Nephron (organoid): ENCODE data around the gene POLD4.

Experiments
- H3K27ac Mint-ChIP-seq, 3 experiments: 2 replicates each; pipeline ENCODE4 v1.8.0; 2020; ENCODE audit warnings: mixed read lengths in 3 of 3, mild to moderate bottlenecking in 2 of 3, moderate library complexity in 1 of 3
- H3K27me3 Mint-ChIP-seq: 2 replicates; pipeline ENCODE4 v1.8.0; 2021; ENCODE audit warnings: low read depth, mild to moderate bottlenecking, moderate library complexity, mixed read lengths
- H3K36me3 Mint-ChIP-seq: 2 replicates; pipeline ENCODE4 v1.8.0; 2020; ENCODE audit warnings: low read depth, mixed read lengths
- H3K4me1 Mint-ChIP-seq: 2 replicates; pipeline ENCODE4 v1.8.0; 2020; ENCODE audit warnings: mixed read lengths
- H3K4me3 Mint-ChIP-seq, 3 experiments: 2 replicates each; pipeline ENCODE4 v1.8.0; 2020; ENCODE audit warnings: mild to moderate bottlenecking in 3 of 3, mixed read lengths in 3 of 3, moderate library complexity in 2 of 3
- H3K9me3 Mint-ChIP-seq: 2 replicates; pipeline ENCODE4 v1.8.0; 2020; ENCODE audit warnings: mixed read lengths
- CTCF ChIP-seq, 3 experiments: fragments of 200-600 bp; sonication (generic); IDR thresholded peaks; one replicate each; pipeline ENCODE4 v1.5.0; 2021; ENCODE audit warnings: antibody characterized with exemption in 3 of 3; ENCODE audit not compliant: unreplicated experiment in 3 of 3

Gene POLD4

GRCh38 chr11:67372321-67372992 lies 19.1 kb upstream of the POLD4 start:
- H3K27ac Mint-ChIP-seq, result peak overlapping the region in 1 of 3 experiments; percentile 59
- no peaks in the 10 kb centered on the region for H3K36me3 Mint-ChIP-seq
- H3K27me3 Mint-ChIP-seq, result peaks cover 36% of the 10 kb centered on the region
- peak overlapping the region; percentile 88 to 92 (median 91) for H3K4me3 Mint-ChIP-seq
- no peak for TF ChIP-seq CTCF (IDR thresholded peaks at IDR 0.05; ENCODE audit: unreplicated experiment in 3 of 3)
- no peaks in the 10 kb centered on the region for H3K9me3 Mint-ChIP-seq
- peaks cover 63% of the 10 kb centered on the region for H3K4me1 Mint-ChIP-seq

GRCh38 chr11:67371911-67372320 lies 18.6 kb upstream of the POLD4 start:
- peaks cover 61% of the 10 kb centered on the region for H3K4me1 Mint-ChIP-seq
- peaks cover 34% of the 10 kb centered on the region for H3K27me3 Mint-ChIP-seq
- TF ChIP-seq CTCF (IDR thresholded peaks at IDR 0.05; ENCODE audit: unreplicated experiment in 3 of 3), result no peak
- peak overlapping the region; percentile 59 to 96 (median 94) for H3K27ac Mint-ChIP-seq
- no peaks in the 10 kb centered on the region for H3K9me3 Mint-ChIP-seq
- H3K36me3 Mint-ChIP-seq, result no peaks in the 10 kb centered on the region
- H3K4me3 Mint-ChIP-seq, result peak overlapping the region; percentile 88 to 92 (median 91)

- Mint-ChIP-seq H3K27me3 (peaks cover 29% of the 10 kb centered on the region), H3K36me3 (no peaks in the 10 kb centered on the region), H3K4me1 (peaks cover 60% of the 10 kb centered on the region), H3K4me3 (peak overlapping the region; percentile 88 to 92 (median 91)), H3K9me3 (no peaks in the 10 kb centered on the region), H3K27ac (peak overlapping the region; percentile 59 to 96 (median 94))
- peak; percentile 40 to 43 (median 42) for TF ChIP-seq CTCF (IDR thresholded peaks at IDR 0.05; ENCODE audit: unreplicated experiment in 3 of 3)
Measured at GRCh38 chr11:67371189-67371910, 18.0 kb upstream of the POLD4 start.

GRCh38 chr11:67370351-67371076 lies 17.2 kb upstream of the POLD4 start:
- Mint-ChIP-seq H3K9me3 (no peaks in the 10 kb centered on the region), H3K4me3 (peak overlapping the region; percentile 72 to 82 (median 75)), H3K36me3 (no peaks in the 10 kb centered on the region), H3K4me1 (peaks cover 67% of the 10 kb centered on the region), H3K27ac (peak overlapping the region; percentile 59 to 96 (median 71)), H3K27me3 (peaks cover 21% of the 10 kb centered on the region)
- no peak for TF ChIP-seq CTCF (IDR thresholded peaks at IDR 0.05; ENCODE audit: unreplicated experiment in 3 of 3)

- TF ChIP-seq CTCF (IDR thresholded peaks at IDR 0.05; ENCODE audit: unreplicated experiment in 3 of 3), result no peak
- Mint-ChIP-seq H3K27ac (peak overlapping the region; percentile 52 to 96 (median 59)), H3K36me3 (peaks cover under 1% of the 10 kb centered on the region), H3K27me3 (peaks cover 21% of the 10 kb centered on the region), H3K4me1 (peaks cover 70% of the 10 kb centered on the region), H3K9me3 (no peaks in the 10 kb centered on the region), H3K4me3 (peak overlapping the region; percentile 51 to 73 (median 73))
Measured at GRCh38 chr11:67369801-67370284, 16.5 kb upstream of the POLD4 start.
